ENCODE results near the gene PTPRM. TPM values are rescaled to one million over a fixed set of nuclear protein-coding genes. Genes with fewer than 3 reads are reported as not detected.

Gene PTPRM
- total RNA-seq, 1 donor = 64.2 TPM

- DNase-seq (ENCODE audit: low read depth) = no peak
- H3K4me3 ChIP-seq (ENCODE audit: low read depth, low read length) = no peak overlapping the region
- no peak for TF ChIP-seq CTCF (IDR thresholded peaks at IDR 0.05; ENCODE audit: insufficient read depth, low read length)
Measured at GRCh38 chr18:8004792-8005191, 437.7 kb downstream of the PTPRM start.

DNA sequence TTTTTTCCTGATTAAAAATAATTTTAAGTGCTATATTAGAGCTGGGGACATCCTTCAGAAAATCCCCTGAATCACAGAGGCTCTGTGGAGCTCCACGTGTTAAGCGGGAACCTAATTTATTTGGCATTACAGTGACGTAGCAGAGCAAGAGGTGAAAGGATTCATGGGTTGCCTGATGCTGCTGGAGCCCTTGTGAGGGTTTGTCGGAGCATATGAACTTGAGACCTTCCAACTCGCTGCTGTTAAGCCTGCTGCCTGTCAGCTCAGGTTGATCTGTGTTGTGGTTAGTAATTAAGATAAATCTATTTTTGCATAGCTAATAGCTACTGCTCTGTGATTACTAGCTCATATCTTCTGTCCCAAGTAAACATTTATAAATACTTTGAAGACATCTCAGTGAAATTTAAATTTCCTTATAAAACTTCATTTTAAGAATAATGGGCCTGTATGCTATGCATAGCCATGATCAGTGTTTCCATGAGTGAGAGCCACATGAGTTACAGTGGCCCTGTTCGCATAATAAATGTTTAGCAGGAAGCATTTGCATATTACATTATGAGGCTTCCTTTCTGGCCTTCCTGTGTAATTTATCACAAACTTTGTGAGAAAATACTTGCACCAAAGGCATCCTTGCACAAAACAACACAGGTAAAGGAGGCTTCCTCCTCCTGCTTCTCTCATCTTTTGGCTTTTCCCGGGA, 438.9 kb downstream of the PTPRM start:
- TF ChIP-seq CTCF (IDR thresholded peaks at IDR 0.05; ENCODE audit: insufficient read depth, low read length) = no peak
- DNase-seq (ENCODE audit: low read depth) = no peak
- H3K4me3 ChIP-seq (ENCODE audit: low read depth, low read length) = no peak overlapping the region

DNA sequence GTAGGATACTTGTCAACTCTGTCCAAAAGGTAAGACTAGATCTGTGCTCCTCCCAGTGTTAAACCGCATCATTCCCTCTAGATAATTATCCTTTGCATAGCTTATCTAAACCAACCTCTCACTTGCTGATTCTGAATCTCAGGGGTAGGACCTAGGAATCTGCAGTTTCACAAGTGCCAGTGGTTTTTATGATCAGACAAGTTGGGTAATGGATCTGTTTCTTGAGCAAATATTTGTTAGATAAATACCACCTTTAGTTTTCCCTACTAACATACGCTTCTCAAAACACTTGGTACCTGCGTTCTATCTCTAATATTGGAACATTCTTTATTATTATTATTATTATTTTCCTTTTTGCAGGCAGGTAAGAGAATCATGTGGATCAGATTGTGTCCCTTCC, 439.9 kb downstream of the PTPRM start:
- no peak for DNase-seq (ENCODE audit: low read depth)
- no peak overlapping the region for H3K4me3 ChIP-seq (ENCODE audit: low read depth, low read length)
- TF ChIP-seq CTCF (IDR thresholded peaks at IDR 0.05; ENCODE audit: insufficient read depth, low read length) = no peak

DNA sequence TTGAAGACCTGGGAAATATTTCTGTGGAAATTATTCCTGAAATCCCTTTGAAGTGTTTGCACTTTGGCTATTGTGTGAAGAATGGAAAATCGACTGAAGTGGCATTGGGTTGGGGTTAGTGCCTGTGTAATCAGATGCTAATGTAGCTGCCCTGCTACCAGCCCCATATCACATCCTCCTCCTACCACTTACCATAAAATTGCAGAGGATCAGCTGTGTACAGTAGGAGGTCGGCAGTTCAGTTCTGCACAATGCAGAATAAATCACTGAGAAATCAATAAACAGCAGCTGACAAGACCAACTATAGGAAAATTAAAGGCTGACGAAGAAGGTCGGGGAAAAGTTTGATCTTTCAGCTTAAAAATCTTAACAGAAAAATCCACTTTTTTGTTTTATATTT, 440.9 kb downstream of the PTPRM start:
- H3K4me3 ChIP-seq (ENCODE audit: low read depth, low read length) = no peak overlapping the region
- no peak for TF ChIP-seq CTCF (IDR thresholded peaks at IDR 0.05; ENCODE audit: insufficient read depth, low read length)
- DNase-seq (ENCODE audit: low read depth) = no peak

GRCh38 chr18:8011361-8011760, 444.2 kb downstream of the PTPRM start:
- DNase-seq (ENCODE audit: low read depth) = no peak
- TF ChIP-seq CTCF (IDR thresholded peaks at IDR 0.05; ENCODE audit: insufficient read depth, low read length) = no peak
- H3K4me3 ChIP-seq (ENCODE audit: low read depth, low read length) = no peak overlapping the region

DNA sequence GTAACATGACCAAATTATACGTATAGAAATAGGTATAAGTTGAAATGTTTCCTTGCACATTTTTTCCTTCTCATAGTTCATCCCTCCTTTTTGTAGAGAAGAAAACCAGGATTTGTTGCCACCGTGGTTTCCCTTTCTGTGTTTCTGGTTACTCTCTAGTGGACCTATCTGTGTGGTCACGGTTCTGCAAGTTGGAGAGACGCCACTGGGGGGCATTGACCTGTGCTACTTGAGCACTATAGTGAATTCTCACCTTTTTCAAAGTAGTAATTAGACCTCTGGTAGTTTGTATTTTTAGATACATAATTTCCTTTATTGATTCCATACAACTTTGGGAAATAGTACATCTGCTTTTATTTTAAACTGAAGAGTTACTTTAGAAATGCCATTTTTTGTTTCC, 444.8 kb downstream of the PTPRM start:
- no peak for DNase-seq (ENCODE audit: low read depth)
- no peak for TF ChIP-seq CTCF (IDR thresholded peaks at IDR 0.05; ENCODE audit: insufficient read depth, low read length)
- no peak overlapping the region for H3K4me3 ChIP-seq (ENCODE audit: low read depth, low read length)

Data from fibroblast of the aortic adventitia (primary cell).